IMR-90 (cell line): ENCODE data around the gene ID3. TPM values are rescaled to one million over a fixed set of nuclear protein-coding genes. Genes with fewer than 3 reads are reported as not detected.

Experiments used
- ATAC-seq: fragments of 200-7000 bp; cut with Tn5 transposase; 2 replicates; pipeline ENCODE4 v1.9.1; 2020; ENCODE audit warnings: low read depth, mild to moderate bottlenecking, moderate library complexity
- BruUV-seq: library from RNA; stranded (reverse); fragments of 400-500 nt; replicated peaks from 2 replicates; lab custom pipeline; 2021; lab: Mats Ljungman, UMichigan
- CTCF ChIA-PET: fragments of 300-600 bp; formaldehyde crosslinking; extraction: SDS; loops from one replicate; lab custom pipeline; 2021; ENCODE audit warnings: antibody characterized with exemption; lab: Yijun Ruan, JAX
- POLR2A ChIA-PET: fragments of 300-600 bp; sonication (Branson Sonifier 250); formaldehyde crosslinking; loops from one replicate; lab custom pipeline; 2022; ENCODE audit warnings: antibody characterized with exemption; ENCODE audit not compliant: unreplicated experiment; lab: Charles Lee
- DNase-seq: peaks from one replicate; pipeline ENCODE4 v3.0.0; 2013
- H2AFZ ChIP-seq: replicated peaks from 2 replicates; pipeline ENCODE3; 2013; ENCODE audit warnings: low read length, mild to moderate bottlenecking; ENCODE audit not compliant: poor library complexity
- H2AK5ac ChIP-seq: 2 replicates; pipeline ENCODE4 v1.6.1; 2013; ENCODE audit warnings: low read depth, low read length, inconsistent platforms
- H2AK9ac ChIP-seq: replicated peaks from 2 replicates; pipeline ENCODE3; 2013; ENCODE audit warnings: mild to moderate bottlenecking, low read depth, low read length, moderate library complexity; ENCODE audit not compliant: poor library complexity
- H2BK120ac ChIP-seq: 2 replicates; pipeline ENCODE4 v1.6.1; 2013; ENCODE audit warnings: low read depth, low read length, inconsistent platforms
- H2BK15ac ChIP-seq: 3 replicates; pipeline ENCODE4 v1.6.1; 2013; ENCODE audit warnings: low read depth, low read length, inconsistent platforms
- H2BK20ac ChIP-seq: 2 replicates; pipeline ENCODE4 v1.6.1; 2013; ENCODE audit warnings: low read depth, mild to moderate bottlenecking, inconsistent platforms, low read length, moderate library complexity
- H2BK5ac ChIP-seq: 2 replicates; pipeline ENCODE4 v1.6.1; 2013; ENCODE audit warnings: mild to moderate bottlenecking, low read depth, low read length, inconsistent platforms; ENCODE audit not compliant: poor library complexity, severe bottlenecking
- H3K14ac ChIP-seq: replicated peaks from 2 replicates; pipeline ENCODE4 v1.6.1; 2013; ENCODE audit warnings: low read depth, low read length, inconsistent platforms
- H3K18ac ChIP-seq: 2 replicates; pipeline ENCODE4 v1.6.1; 2013; ENCODE audit warnings: low read depth, low read length, control low read depth
- H3K23ac ChIP-seq: 2 replicates; pipeline ENCODE4 v1.6.1; 2013; ENCODE audit warnings: low read depth, low read length, inconsistent platforms
- H3K27ac ChIP-seq: 2 replicates; pipeline ENCODE4 v1.5.1; 2013; ENCODE audit warnings: mild to moderate bottlenecking, control low read depth, low read length; ENCODE audit not compliant: insufficient read depth
- H3K27me3 ChIP-seq: 2 replicates; pipeline ENCODE4 v1.6.1; 2013; ENCODE audit warnings: low read length; ENCODE audit not compliant: control insufficient read depth, insufficient read depth
- H3K36me3 ChIP-seq: 2 replicates; pipeline ENCODE4 v1.6.1; 2013; ENCODE audit warnings: low read length, mixed read lengths; ENCODE audit not compliant: control insufficient read depth, insufficient read depth
- H3K4ac ChIP-seq: 2 replicates; pipeline ENCODE4 v1.6.1; 2013; ENCODE audit warnings: low read depth, low read length, inconsistent platforms
- H3K4me1 ChIP-seq: 2 replicates; pipeline ENCODE4 v1.6.1; 2013; ENCODE audit warnings: low read length, mixed read lengths; ENCODE audit not compliant: control insufficient read depth, insufficient read depth
- H3K4me2 ChIP-seq: 2 replicates; pipeline ENCODE4 v1.6.1; 2013; ENCODE audit warnings: low read depth, mild to moderate bottlenecking, control low read depth, low read length, moderate library complexity
- H3K4me3 ChIP-seq: 2 replicates; pipeline ENCODE4 v1.5.1; 2013; ENCODE audit warnings: low read depth, mild to moderate bottlenecking, control low read depth, low read length, moderate library complexity; ENCODE audit not compliant: insufficient read depth
- H3K56ac ChIP-seq: 2 replicates; pipeline ENCODE4 v1.6.1; 2013; ENCODE audit warnings: low read length, inconsistent platforms; ENCODE audit not compliant: insufficient read depth; ENCODE audit errors: extremely low read depth
- H3K79me1 ChIP-seq, 2 experiments: 2 replicates each; pipeline ENCODE4 v1.6.1; 2013; ENCODE audit warnings: low read length in 2 of 2, inconsistent platforms in 1 of 2, low read depth in 1 of 2
- H3K9ac ChIP-seq: 2 replicates; pipeline ENCODE4 v1.6.1; 2013; ENCODE audit warnings: low read depth, low read length, control low read depth
- H3K9me1 ChIP-seq: 2 replicates; pipeline ENCODE4 v1.6.1; 2013; ENCODE audit warnings: low read length, inconsistent platforms; ENCODE audit not compliant: insufficient read depth
- H3K9me3 ChIP-seq: 2 replicates; pipeline ENCODE4 v1.6.1; 2013; ENCODE audit warnings: low read length; ENCODE audit not compliant: control insufficient read depth, insufficient read depth
- H4K20me1 ChIP-seq: 2 replicates; pipeline ENCODE4 v1.6.1; 2013; ENCODE audit warnings: low read length, inconsistent platforms; ENCODE audit not compliant: insufficient read depth
- H4K5ac ChIP-seq: 2 replicates; pipeline ENCODE4 v1.6.1; 2013; ENCODE audit warnings: mild to moderate bottlenecking, low read depth, low read length, control low read depth
- H4K8ac ChIP-seq, 2 experiments: 2 replicates each; pipeline ENCODE4 v1.6.1; 2013; ENCODE audit warnings: low read depth in 2 of 2, low read length in 2 of 2, control low read depth in 1 of 2, inconsistent platforms in 1 of 2
- H4K91ac ChIP-seq: 2 replicates; pipeline ENCODE4 v1.6.1; 2013; ENCODE audit warnings: low read depth, low read length, inconsistent platforms; ENCODE audit not compliant: insufficient read depth
- BHLHE40 ChIP-seq: fragments of 150-350 bp; IDR thresholded peaks from 2 replicates; pipeline ENCODE4 v1.6.1; 2016; ENCODE audit warnings: mild to moderate bottlenecking, low read depth, low read length
- CEBPB ChIP-seq: IDR thresholded peaks from 2 replicates; pipeline ENCODE4 v1.6.1; 2012; ENCODE audit warnings: low read depth, low read length, improper control_type of control experiment
- CHD1 ChIP-seq: IDR thresholded peaks from 2 replicates; pipeline ENCODE4 v1.6.1; 2012; ENCODE audit warnings: low read depth, low read length, improper control_type of control experiment
- FOS ChIP-seq: fragments of 150-350 bp; IDR thresholded peaks from 2 replicates; pipeline ENCODE4 v1.6.1; 2016; ENCODE audit warnings: low read depth, low read length
- MAFK ChIP-seq: IDR thresholded peaks from 2 replicates; pipeline ENCODE4 v1.6.1; 2012; ENCODE audit warnings: low read depth, low read length, improper control_type of control experiment
- MAZ ChIP-seq: IDR thresholded peaks from 2 replicates; pipeline ENCODE4 v1.6.1; 2012; ENCODE audit warnings: low read depth, mild to moderate bottlenecking, low read length, improper control_type of control experiment, moderate library complexity, borderline replicate concordance
- NFE2L2 ChIP-seq: fragments of 150-350 bp; IDR thresholded peaks from 2 replicates; pipeline ENCODE4 v1.6.1; 2016; ENCODE audit warnings: low read depth, mild to moderate bottlenecking, low read length
- POLR2A ChIP-seq: IDR thresholded peaks from 2 replicates; pipeline ENCODE4 v1.6.1; 2012; ENCODE audit warnings: mild to moderate bottlenecking, low read depth, low read length
- RAD21 ChIP-seq: IDR thresholded peaks from 2 replicates; pipeline ENCODE4 v1.6.1; 2012; ENCODE audit warnings: low read length, improper control_type of control experiment
- RCOR1 ChIP-seq: IDR thresholded peaks from 2 replicates; pipeline ENCODE4 v1.6.1; 2012; ENCODE audit warnings: mild to moderate bottlenecking, low read length, improper control_type of control experiment; ENCODE audit not compliant: insufficient replicate concordance
- SMC3 ChIP-seq: fragments of 150-350 bp; IDR thresholded peaks from 2 replicates; pipeline ENCODE4 v1.6.1; 2016; ENCODE audit warnings: low read depth, mild to moderate bottlenecking, antibody characterized with exemption, low read length, moderate library complexity
- WGBS, 2 experiments: methylation state at CpG; one replicate each; pipeline versions ENCODE4 v1.1.5 to v1.1.7; 2013; ENCODE audit warnings: missing lambda C conversion rate in 2 of 2; ENCODE audit not compliant: insufficient read length in 1 of 2; ENCODE audit errors: extremely low coverage in 2 of 2; 5-methylcytosine and 5-hydroxymethylcytosine counted together
- dilution Hi-C: fragments of 300-500 bp; cut with HindIII; formaldehyde crosslinking; loops from one replicate; pipeline ENCODE4 v1.14.3; 2018; ENCODE audit warnings: low sequenced_read_pairs; ENCODE audit not compliant: unreplicated experiment
- in situ Hi-C: fragments of 300-500 bp; cut with MboI; formaldehyde crosslinking; loops from 3 replicates; pipeline ENCODE4 v1.14.3; 2019; ENCODE audit warnings: low sequenced_read_pairs, inconsistent platforms, mixed read lengths
- intact Hi-C: fragments of 100-400 bp; cut with micrococcal nuclease; formaldehyde crosslinking; loops from 2 replicates; pipeline ENCODE4 v1.10.0; 2022
- polyA plus RNA-seq, 3 experiments: library from polyadenylated mRNA; depleted of rRNA; stranded (reverse); fragments of >200 nt; gene quantifications; 2 replicates each; pipeline ENCODE4 v1.2.3, GENCODE V29; 2012; ENCODE audit warnings: low replicate concordance in 1 of 3
- total RNA-seq: library from RNA; depleted of rRNA; stranded (reverse); fragments of >200 nt; gene quantifications from 2 replicates; pipeline ENCODE4 v1.2.3, GENCODE V29; 2012
- TF ChIP-seq, protein P1 (sequence below): fragments of 150-350 bp; IDR thresholded peaks from 2 replicates; pipeline ENCODE4 v1.6.1; 2017; ENCODE audit warnings: mild to moderate bottlenecking, antibody characterized with exemption, low read length, low read depth

Gene ID3
- total and polyA plus RNA-seq, 2 of the 4 experiments (the other 2 are of a cell fraction) = 109 to 304 TPM

DNA sequence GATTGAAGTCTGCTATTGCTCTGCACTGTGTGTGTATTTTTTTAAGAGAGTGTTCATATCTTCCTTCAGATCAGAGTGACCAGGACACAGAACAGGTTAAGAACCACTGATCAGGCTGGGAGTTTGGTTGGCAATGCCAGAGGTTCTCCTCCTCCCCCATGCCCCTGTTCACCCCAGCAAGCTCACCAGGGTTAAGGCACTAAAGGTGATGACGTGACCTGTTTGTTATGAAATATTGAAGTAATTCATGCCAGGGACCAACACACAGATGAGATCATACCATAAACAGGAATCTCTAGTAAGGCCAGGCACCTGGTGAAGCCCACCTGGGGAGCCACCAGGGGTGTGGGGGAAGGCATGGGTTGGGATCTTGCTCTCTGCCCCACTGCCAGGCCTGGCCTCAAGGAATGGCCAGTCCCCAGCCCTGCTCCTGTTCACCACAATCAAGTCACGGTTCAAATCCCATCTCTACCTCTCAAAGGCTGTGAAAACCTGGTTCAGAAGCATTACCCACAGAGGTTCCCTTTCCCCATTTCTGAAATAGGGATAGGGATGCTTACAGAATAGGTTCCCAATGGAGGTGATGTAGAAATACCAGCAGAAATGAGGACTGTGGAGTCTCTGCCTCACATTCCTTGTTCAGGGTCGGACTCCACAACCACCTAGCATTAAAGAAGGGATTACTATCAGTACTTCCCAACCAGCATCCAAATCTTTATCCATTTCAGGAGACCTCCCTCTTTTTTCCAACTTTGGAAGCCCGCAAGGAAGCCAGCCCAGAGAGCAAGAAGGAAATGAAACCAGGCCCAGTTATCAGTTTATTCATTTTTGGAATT lies 2.4 kb downstream of the ID3 start:
- peak overlapping the region; percentile 96 for H4K91ac ChIP-seq
- H3K4me1 ChIP-seq = peaks cover 37% of the 10 kb centered on the region
- peak; percentile 86 for DNase-seq
- H2AK9ac ChIP-seq = peak overlapping the region; percentile 76
- H3K4me3 ChIP-seq = peak overlapping the region; percentile 76
- H2BK120ac ChIP-seq = peak overlapping the region; percentile 90
- peak overlapping the region; percentile 85 for H2BK5ac ChIP-seq
- peak overlapping the region; percentile 3 for H4K5ac ChIP-seq
- peak overlapping the region; percentile 93 for H3K4me2 ChIP-seq
- H3K56ac ChIP-seq = peak overlapping the region; percentile 76
- peaks cover 7 to 52% of the 10 kb centered on the region in 2 experiments; a peak in 3 of 4 replicates for H3K79me1 ChIP-seq
- dilution Hi-C loops = no loop called here
- intact Hi-C loops = loop anchor here (5.0 kb wide), 1 partner anchor 135 kb away; the partner anchor contains the start of gene RPL11
- peak overlapping the region; percentile 52 for H2AK5ac ChIP-seq
- H2BK15ac ChIP-seq = peak overlapping the region; percentile 11; the same call in 1 of the 3 replicates
- H2AFZ ChIP-seq = no peak overlapping the region
- H3K9ac ChIP-seq = peak overlapping the region; percentile 99
- H3K23ac ChIP-seq = peak overlapping the region; percentile 98
- ATAC-seq = no peak
- H3K4ac ChIP-seq = peak overlapping the region; percentile 95
- H3K27me3 ChIP-seq = no peaks in the 10 kb centered on the region
- peaks cover 16% of the 10 kb centered on the region for H3K36me3 ChIP-seq
- peaks cover 6% of the 10 kb centered on the region; the same call in 1 of the 2 replicates for H3K9me1 ChIP-seq
- in situ Hi-C loops = no loop called here
- peak overlapping the region; percentile 62 for H3K27ac ChIP-seq
- peak overlapping the region; percentile 79 for H2BK20ac ChIP-seq
- peaks cover 42% of the 10 kb centered on the region for H4K20me1 ChIP-seq
- H4K8ac ChIP-seq = peak overlapping the region; percentile 49 to 89
- H3K9me3 ChIP-seq = no peaks in the 10 kb centered on the region
- ChIA-PET CTCF (interaction anchor here (9.4 kb wide), 1 partner anchor 79 kb away, joined by 67 read pairs; no protein-coding TSS in a partner anchor), POLR2A (interaction anchor here (2.5 kb wide), 1 partner anchor 78 kb away, joined by 9 read pairs; no protein-coding TSS in a partner anchor)
- WGBS, 2 experiments = no CpG with 5 or more reads among the region's 4 CpGs
- peak overlapping the region; percentile 96 for H3K14ac ChIP-seq
- TF ChIP-seq, protein P1, sequence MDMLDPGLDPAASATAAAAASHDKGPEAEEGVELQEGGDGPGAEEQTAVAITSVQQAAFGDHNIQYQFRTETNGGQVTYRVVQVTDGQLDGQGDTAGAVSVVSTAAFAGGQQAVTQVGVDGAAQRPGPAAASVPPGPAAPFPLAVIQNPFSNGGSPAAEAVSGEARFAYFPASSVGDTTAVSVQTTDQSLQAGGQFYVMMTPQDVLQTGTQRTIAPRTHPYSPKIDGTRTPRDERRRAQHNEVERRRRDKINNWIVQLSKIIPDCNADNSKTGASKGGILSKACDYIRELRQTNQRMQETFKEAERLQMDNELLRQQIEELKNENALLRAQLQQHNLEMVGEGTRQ = peak; percentile 6
- TF ChIP-seq SMC3 (peak; percentile 29; the same call in 1 of the 2 replicates), POLR2A (peak; percentile 95), MAZ (peak; percentile 49), NFE2L2 (0 out of 2 replicates have a peak, but pooled peaks have one; percentile 16), MAFK (no peak), RAD21 (no peak), CHD1 (no peak; the same call in none of the 2 replicates), BHLHE40 (0 out of 2 replicates have a peak, but pooled peaks have one; percentile 2), CEBPB (peak; percentile 38; the same call in 1 of the 2 replicates), FOS (peak; percentile 15; the same call in 1 of the 2 replicates), RCOR1 (no peak)
- no TSS peak for BruUV-seq
- peak overlapping the region; percentile 45 for H3K18ac ChIP-seq
